Measurements from ENCODE around the gene TMEM18. TPM values are rescaled to one million over a fixed set of nuclear protein-coding genes. Genes with fewer than 3 reads are reported as not detected.

Gene TMEM18
- total RNA-seq, 1 donor: 24.8 TPM

DNA sequence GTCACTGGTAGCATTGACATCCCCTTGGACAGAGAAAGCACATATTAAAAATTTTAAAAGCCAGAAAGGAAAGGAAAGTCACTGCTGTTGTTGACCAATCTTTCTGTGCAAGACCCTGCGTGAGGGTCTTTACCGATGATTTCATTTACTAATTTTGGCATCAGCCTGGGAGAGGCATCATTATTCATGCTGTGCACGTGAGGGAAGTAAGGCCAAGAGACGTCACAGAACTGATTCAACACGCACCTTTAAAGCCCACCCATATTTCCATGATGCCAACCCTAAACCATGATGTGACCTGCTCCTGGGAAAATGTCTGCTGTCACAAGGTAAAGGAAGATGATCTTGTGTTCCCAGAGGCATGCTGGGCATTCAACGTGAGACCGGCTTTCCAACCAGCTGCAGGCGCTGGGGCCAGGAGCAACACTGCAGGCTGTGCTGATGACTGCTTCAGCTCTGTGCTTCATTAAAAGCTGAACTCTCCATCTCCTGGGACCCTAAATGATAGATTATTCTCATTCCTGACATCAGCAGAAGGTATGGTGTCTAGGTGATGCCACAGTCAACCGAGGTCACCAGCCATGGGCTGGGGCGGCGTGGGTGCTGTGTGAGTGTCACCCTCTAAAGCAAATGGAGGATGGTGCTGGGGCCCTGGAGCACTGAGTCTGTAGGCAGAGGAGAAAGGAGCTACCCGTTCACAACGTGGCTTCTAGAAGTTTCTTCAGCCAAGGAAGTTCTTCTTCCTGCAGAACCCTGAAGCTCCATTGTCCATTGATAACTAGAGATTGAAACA lies 53.9 kb downstream of the TMEM18 start:
- no peak for DNase-seq (ENCODE audit: low read depth in 2 of 3, low spot score in 2 of 3)

DNA sequence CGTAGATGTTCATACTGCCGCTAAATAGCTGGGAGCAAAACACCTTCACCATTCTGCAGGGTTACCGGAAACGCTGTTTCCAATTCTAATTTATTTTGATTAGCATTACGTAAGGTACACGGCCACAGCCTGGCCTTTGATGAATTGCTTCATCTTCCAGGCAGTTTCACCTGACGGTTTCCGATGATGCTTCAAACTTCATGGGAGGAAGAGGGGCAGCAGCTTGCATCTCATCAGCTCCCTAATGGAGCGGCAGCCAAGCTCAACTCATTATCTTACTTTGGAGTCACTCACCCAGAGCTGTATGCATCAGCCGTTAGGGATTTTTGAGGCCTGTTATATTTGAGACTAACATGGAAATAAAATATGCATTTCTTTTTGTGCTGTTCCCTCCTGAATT lies 54.8 kb downstream of the TMEM18 start:
- DNase-seq (ENCODE audit: low read depth in 2 of 3, low spot score in 2 of 3): no peak

DNA sequence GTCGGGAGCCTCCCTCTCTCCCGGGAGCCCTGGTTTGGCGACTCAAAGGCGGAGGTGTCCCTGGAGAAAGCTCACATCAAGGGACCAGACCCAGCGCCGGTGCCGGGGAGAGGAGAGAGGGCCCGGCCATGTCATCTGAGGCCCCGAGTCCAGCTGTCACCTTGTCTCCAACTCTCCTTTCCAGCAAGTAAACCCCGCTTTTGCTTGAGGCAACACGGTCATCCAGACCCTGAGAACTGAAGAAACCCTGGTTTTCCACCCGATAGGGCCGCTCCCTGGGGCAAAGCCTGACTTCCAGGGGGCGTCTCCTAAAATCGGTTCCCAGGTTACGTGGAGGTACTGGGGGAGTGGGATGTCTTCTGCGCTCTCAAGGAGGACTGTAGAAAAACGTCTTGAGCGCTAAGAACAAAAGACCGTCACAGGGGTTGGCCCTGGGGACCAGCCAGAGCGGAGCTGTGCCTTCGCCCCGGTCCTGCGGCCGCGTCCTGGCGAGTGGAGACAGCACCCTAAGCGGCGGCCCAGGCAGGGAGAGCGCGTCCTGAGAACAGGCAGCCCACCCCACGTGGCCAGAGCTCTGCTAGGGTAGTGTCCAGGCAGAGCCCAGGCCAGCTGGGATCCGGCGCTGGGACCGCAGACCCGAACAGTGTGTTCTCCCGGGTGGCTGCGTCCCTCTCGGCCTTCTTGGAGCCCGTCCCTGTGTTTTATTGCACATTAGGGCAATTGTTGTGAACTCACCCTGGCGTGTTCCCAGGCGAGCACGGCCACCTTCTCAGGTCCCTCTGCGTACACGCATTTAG lies 55.7 kb downstream of the TMEM18 start:
- DNase-seq (ENCODE audit: low read depth in 2 of 3, low spot score in 2 of 3): no peak

DNA sequence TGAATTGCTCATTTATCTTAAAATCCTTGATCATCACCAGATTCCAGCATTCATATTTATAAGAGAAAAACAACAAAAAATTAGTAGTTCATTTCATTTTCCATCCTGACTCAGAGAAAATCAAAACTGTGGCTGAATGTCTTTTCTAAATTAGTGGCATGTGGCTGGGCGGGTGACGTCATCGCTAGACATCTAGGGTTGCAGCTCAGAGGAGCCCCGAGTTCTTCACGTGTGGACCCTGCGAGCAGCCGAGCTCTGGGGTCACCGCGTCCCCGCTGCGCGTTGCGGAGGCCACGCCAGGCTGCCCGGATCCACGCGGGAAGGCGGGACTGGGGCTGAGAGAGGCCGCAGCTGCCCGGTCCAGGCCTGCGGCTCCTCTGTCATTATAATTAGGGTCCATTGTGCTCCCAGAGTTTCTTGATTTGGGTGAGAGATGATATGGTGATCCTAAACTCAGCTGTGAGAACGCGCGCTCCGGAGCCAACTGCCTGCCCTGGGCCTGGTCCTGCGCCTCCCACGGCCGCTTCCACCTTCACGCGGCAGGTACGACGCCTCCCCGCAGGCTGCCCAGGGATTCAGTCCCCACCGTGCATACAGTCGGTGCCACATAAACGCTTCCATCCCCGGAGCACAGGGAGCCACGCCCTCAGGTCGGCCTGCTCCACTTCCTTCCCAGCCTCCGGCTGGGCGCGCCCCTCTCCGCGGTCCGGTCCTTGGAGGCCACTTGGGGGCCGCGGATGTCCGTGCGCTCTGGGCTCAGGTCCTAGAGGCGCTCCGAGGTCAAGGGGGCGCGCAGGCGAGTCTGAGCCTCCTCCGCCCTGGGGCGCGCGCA lies 56.5 kb downstream of the TMEM18 start:
- no peak for DNase-seq (ENCODE audit: low read depth in 2 of 3, low spot score in 2 of 3)

DNA sequence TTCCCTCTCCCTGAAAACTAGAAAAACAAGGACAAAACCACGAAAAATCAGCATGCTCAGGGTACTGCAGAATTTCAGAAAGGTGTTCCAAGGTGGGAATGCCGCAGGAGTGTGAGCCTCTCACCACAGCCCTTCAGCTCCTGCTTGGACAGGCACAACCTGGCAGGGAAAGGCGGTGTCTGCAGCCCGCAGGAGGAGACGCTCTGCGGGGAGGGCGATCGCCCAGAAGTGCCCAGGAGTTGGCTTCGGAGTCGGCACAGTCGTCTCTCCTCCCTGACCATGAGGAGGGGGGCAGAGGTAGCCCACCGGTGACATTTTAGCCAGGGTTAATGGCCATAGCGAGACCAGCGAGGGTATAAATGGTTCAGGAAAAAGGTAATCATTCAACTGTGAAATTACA lies 57.2 kb downstream of the TMEM18 start:
- no peak for DNase-seq (ENCODE audit: low read depth in 2 of 3, low spot score in 2 of 3)

DNA sequence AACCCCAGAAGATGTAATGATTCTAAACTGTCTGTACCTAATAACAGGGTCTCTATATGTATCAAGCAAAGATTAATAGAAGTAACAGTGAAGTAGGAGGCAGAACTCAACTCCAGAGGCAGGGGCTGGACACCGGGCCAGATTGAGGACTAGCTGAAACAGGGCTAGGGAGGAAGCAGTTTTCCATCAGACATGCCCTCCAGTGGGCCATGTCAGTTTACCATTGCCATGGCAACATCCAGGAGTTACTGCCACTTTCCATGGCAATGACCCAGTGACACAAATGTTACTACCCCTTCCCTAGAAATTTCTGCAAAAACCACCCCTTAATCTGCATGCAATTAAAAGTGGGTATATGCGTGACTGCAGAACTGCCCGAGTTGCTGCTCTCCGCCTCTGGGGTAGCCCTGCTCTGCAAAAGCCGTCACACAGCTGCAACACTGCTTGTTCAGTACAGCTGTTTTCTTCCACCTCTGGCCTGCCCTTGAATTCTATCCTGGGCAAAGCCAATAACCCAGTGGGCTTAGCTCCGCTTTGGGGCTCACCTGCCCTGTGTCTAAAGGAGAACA lies 58.7 kb downstream of the TMEM18 start:
- no peak for DNase-seq (ENCODE audit: low read depth in 2 of 3, low spot score in 2 of 3)

DNA sequence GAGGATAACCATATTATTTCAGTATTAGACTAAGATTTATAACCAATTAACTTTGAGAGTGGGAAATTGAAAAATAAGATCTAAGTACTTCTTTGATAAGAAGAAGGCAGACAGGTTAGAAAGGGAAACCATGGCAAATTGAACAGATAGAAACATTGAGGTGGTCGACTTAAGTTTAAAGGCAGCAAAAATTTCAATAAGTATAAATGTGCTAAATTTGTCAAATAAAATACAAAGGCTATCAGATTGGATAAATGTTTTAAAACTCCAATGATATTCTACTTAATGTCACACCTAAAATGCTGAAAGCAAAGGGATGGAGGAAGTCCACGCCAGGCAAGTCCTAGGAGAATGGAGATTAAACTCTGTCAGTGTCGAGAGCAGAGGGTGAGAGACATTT lies 59.2 kb downstream of the TMEM18 start:
- no peak for DNase-seq (ENCODE audit: low read depth in 2 of 3, low spot score in 2 of 3)
